OCI-LY7 (cell line): ENCODE results near the gene ANKFN1. TPM values are rescaled to one million over a fixed set of nuclear protein-coding genes. Genes with fewer than 3 reads are reported as not detected.

Source experiments
- BruUV-seq: library from RNA; stranded (reverse); fragments of 400-500 nt; replicated peaks from 2 replicates; lab custom pipeline; 2021; lab: Mats Ljungman, UMichigan
- CTCF ChIA-PET: fragments of 300-600 bp; sonication (Branson Sonifier 250); formaldehyde crosslinking; loops from one replicate; lab custom pipeline; 2022; ENCODE audit warnings: antibody characterized with exemption; ENCODE audit not compliant: unreplicated experiment; lab: Charles Lee
- POLR2A ChIA-PET: fragments of 300-600 bp; sonication (Branson Sonifier 250); formaldehyde crosslinking; loops from one replicate; lab custom pipeline; 2022; ENCODE audit warnings: antibody characterized with exemption; lab: Charles Lee
- DNase-seq: peaks from one replicate; pipeline ENCODE4 v3.0.0-alpha.2; 2015; ENCODE audit warnings: low spot score
- H2AFZ ChIP-seq: fragments of 200-600 bp; sonication (generic), shearing (Covaris generic); 2 replicates; pipeline ENCODE4 v1.6.1; 2014; ENCODE audit warnings: mild to moderate bottlenecking, antibody characterized with exemption, low read length, moderate library complexity
- H3K27ac ChIP-seq: fragments of 200-600 bp; sonication (generic); 2 replicates; pipeline ENCODE4 v1.5.1; 2014; ENCODE audit warnings: mixed run types, low read depth, mild to moderate bottlenecking, moderate library complexity, low read length, inconsistent platforms; ENCODE audit not compliant: poor library complexity, severe bottlenecking
- H3K36me3 ChIP-seq: fragments of 200-600 bp; sonication (generic); 2 replicates; pipeline ENCODE4 v1.6.1; 2014; ENCODE audit warnings: mild to moderate bottlenecking, antibody characterized with exemption, low read length, moderate library complexity, mixed read lengths; ENCODE audit not compliant: insufficient read depth
- H3K4me1 ChIP-seq: fragments of 200-600 bp; sonication (generic); 2 replicates; pipeline ENCODE4 v1.5.1; 2014; ENCODE audit warnings: mild to moderate bottlenecking, low read length; ENCODE audit not compliant: insufficient read depth, poor library complexity, severe bottlenecking
- H3K4me2 ChIP-seq: fragments of 200-600 bp; sonication (generic); 2 replicates; pipeline ENCODE4 v1.6.1; 2014; ENCODE audit warnings: mild to moderate bottlenecking, low read length
- H3K4me3 ChIP-seq: fragments of 200-600 bp; sonication (generic); 2 replicates; pipeline ENCODE4 v1.5.1; 2014; ENCODE audit warnings: mild to moderate bottlenecking, low read depth, low read length; ENCODE audit not compliant: poor library complexity, severe bottlenecking
- H3K79me2 ChIP-seq: fragments of 200-600 bp; sonication (generic); 2 replicates; pipeline ENCODE4 v1.6.1; 2016; ENCODE audit warnings: low read depth, mild to moderate bottlenecking, low read length, moderate library complexity, mixed read lengths; ENCODE audit not compliant: insufficient read depth
- H3K9me2 ChIP-seq: fragments of 200-600 bp; sonication (generic); 2 replicates; pipeline ENCODE4 v1.6.1; 2016; ENCODE audit warnings: mild to moderate bottlenecking, low read length, mixed read lengths; ENCODE audit not compliant: insufficient read depth
- H3K9me3 ChIP-seq: fragments of 200-600 bp; sonication (generic); 2 replicates; pipeline ENCODE4 v1.6.1; 2014; ENCODE audit warnings: mild to moderate bottlenecking, mixed run types, low read length, mixed read lengths
- H4K20me1 ChIP-seq: fragments of 200-600 bp; sonication (generic); 2 replicates; pipeline ENCODE4 v1.6.1; 2014; ENCODE audit warnings: mild to moderate bottlenecking, antibody characterized with exemption, low read length, moderate library complexity, mixed read lengths; ENCODE audit not compliant: insufficient read depth
- CTCF ChIP-seq: fragments of 200-600 bp; sonication (generic); conservative IDR thresholded peaks from 2 replicates; pipeline ENCODE4 v1.5.1; 2014; ENCODE audit warnings: mild to moderate bottlenecking, antibody characterized with exemption, low read length, moderate library complexity, mixed read lengths
- EZH2phosphoT487 ChIP-seq: fragments of 200-600 bp; sonication (generic); IDR thresholded peaks from 2 replicates; pipeline ENCODE4 v1.6.1; 2018; ENCODE audit warnings: low read depth, borderline replicate concordance, mild to moderate bottlenecking, mixed run types, antibody characterized with exemption, low read length, moderate library complexity, mixed read lengths
- intact Hi-C: fragments of 100-400 bp; cut with micrococcal nuclease; formaldehyde crosslinking; loops from one replicate; pipeline ENCODE4 v1.10.0; 2022; ENCODE audit not compliant: unreplicated experiment
- total RNA-seq, 2 experiments: library from RNA; depleted of rRNA in 1 of 2; stranded (reverse); fragments of >200 nt in 1 of 2; shearing (Covaris generic) in 1 of 2; gene quantifications; 2 replicates each; pipeline ENCODE4 v1.2.3, GENCODE V29; 2014 to 2022

Gene ANKFN1
- total RNA-seq, 2 experiments from 2014 or later: 0.67 TPM; not detected in 1

- H3K36me3 ChIP-seq: no peaks in the 10 kb centered on the region
- H3K9me3 ChIP-seq: no peaks in the 10 kb centered on the region
- DNase-seq: no peak
- H3K4me3 ChIP-seq: no peak overlapping the region
- TF ChIP-seq EZH2phosphoT487 (no peak), CTCF (no peak)
- no peak overlapping the region for H3K4me2 ChIP-seq
- H2AFZ ChIP-seq: no peak overlapping the region
- no peaks in the 10 kb centered on the region for H3K4me1 ChIP-seq
- no peaks in the 10 kb centered on the region for H3K79me2 ChIP-seq
- no peaks in the 10 kb centered on the region for H3K9me2 ChIP-seq
- BruUV-seq: no TSS peak
- intact Hi-C loops: no loop called here
- ChIA-PET CTCF (no interaction called here), POLR2A (interaction anchor here (0.5 kb wide), 1 partner anchor 79 kb away, joined by 3 read pairs; no protein-coding TSS in a partner anchor)
- H3K27ac ChIP-seq: no peak overlapping the region
- no peaks in the 10 kb centered on the region for H4K20me1 ChIP-seq
These were observed 38.8 kb upstream of the ANKFN1 start for GRCh38 chr17:56114469-56114868.

- Histone ChIP-seq H3K36me3 (no peaks in the 10 kb centered on the region), H3K79me2 (no peaks in the 10 kb centered on the region), H3K4me1 (no peaks in the 10 kb centered on the region), H3K4me2 (no peak overlapping the region), H2AFZ (no peak overlapping the region), H3K9me2 (no peaks in the 10 kb centered on the region), H4K20me1 (no peaks in the 10 kb centered on the region), H3K27ac (no peak overlapping the region), H3K4me3 (no peak overlapping the region), H3K9me3 (no peaks in the 10 kb centered on the region)
- BruUV-seq: no TSS peak
- no peak for DNase-seq
- POLR2A ChIA-PET: no interaction called here
- TF ChIP-seq CTCF (no peak), EZH2phosphoT487 (no peak)
- intact Hi-C loops: no loop called here
- CTCF ChIA-PET: no interaction called here
These were observed 34.1 kb upstream of the ANKFN1 start for GRCh38 chr17:56119191-56119590.

DNA sequence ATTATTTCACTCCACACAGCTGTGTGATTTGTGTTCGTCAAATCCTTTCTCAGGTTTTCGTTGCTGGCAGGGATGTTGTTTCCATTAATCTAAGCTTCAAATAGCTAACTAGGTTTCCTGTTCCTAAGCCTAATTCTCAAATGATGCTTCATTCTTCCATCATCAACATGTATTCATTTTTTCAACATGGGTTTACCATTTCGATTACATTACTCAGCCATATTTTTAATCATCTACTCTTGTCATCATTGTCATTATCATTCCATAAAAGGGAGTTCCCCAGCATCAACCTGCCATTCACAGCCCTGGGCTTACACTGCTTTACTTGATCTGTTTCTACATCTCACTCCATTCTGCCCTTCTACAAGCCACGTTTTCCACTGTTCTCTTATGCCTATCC is 33.3 kb upstream of the ANKFN1 start:
- Histone ChIP-seq H3K9me2 (no peaks in the 10 kb centered on the region), H3K4me2 (no peak overlapping the region), H3K4me3 (no peak overlapping the region), H3K27ac (no peak overlapping the region), H3K4me1 (no peaks in the 10 kb centered on the region), H2AFZ (no peak overlapping the region), H3K36me3 (no peaks in the 10 kb centered on the region), H4K20me1 (no peaks in the 10 kb centered on the region), H3K9me3 (no peaks in the 10 kb centered on the region), H3K79me2 (no peaks in the 10 kb centered on the region)
- TF ChIP-seq EZH2phosphoT487 (no peak), CTCF (no peak)
- BruUV-seq: no TSS peak
- intact Hi-C loops: no loop called here
- CTCF ChIA-PET: no interaction called here
- no peak for DNase-seq
- POLR2A ChIA-PET: no interaction called here
